ENCODE data around the gene SLC25A23.

DNA sequence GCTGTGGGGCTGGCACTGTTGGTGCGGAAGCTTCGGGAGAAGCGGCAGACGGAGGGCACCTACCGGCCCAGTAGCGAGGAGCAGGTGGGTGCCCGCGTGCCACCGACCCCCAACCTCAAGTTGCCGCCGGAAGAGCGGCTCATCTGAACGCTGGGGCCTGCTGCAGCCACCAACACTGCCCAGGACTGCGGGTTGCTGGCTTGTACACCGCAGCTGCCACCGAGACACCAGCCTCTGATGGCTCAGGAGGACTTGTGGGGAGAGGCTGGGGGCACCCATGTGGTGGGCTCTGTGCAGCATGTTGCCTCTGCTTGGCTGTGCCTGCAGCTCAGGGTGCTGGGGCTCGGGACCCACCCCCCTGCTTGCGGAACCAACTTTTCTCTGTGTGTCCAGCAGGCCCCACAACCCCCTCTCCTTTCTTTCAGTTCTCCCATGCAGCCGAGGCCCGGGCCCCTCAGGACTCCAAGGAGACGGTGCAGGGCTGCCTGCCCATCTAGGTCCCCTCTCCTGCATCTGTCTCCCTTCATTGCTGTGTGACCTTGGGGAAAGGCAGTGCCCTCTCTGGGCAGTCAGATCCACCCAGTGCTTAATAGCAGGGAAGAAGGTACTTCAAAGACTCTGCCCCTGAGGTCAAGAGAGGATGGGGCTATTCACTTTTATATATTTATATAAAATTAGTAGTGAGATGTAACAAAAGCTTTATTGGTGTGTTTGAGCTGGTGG, 7.1 kb upstream of the SLC25A23 start:
- TF ChIP-seq, protein P1, sequence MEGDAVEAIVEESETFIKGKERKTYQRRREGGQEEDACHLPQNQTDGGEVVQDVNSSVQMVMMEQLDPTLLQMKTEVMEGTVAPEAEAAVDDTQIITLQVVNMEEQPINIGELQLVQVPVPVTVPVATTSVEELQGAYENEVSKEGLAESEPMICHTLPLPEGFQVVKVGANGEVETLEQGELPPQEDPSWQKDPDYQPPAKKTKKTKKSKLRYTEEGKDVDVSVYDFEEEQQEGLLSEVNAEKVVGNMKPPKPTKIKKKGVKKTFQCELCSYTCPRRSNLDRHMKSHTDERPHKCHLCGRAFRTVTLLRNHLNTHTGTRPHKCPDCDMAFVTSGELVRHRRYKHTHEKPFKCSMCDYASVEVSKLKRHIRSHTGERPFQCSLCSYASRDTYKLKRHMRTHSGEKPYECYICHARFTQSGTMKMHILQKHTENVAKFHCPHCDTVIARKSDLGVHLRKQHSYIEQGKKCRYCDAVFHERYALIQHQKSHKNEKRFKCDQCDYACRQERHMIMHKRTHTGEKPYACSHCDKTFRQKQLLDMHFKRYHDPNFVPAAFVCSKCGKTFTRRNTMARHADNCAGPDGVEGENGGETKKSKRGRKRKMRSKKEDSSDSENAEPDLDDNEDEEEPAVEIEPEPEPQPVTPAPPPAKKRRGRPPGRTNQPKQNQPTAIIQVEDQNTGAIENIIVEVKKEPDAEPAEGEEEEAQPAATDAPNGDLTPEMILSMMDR (IDR thresholded peaks at IDR 0.05; ENCODE audit: poor library complexity), result no peak
- TF ChIP-seq EZH2 (IDR thresholded peaks at IDR 0.05; ENCODE audit: borderline replicate concordance), result no peak
